IMR-90 (cell line): ENCODE measurements around the gene ANKRD65. TPM values are rescaled to one million over a fixed set of nuclear protein-coding genes. Genes with fewer than 3 reads are reported as not detected.

Source experiments
- ATAC-seq: fragments of 200-7000 bp; cut with Tn5 transposase; 2 replicates; pipeline ENCODE4 v1.9.1; 2020; ENCODE audit warnings: low read depth, mild to moderate bottlenecking, moderate library complexity
- BruUV-seq: library from RNA; stranded (reverse); fragments of 400-500 nt; replicated peaks from 2 replicates; lab custom pipeline; 2021; lab: Mats Ljungman, UMichigan
- CTCF ChIA-PET: fragments of 300-600 bp; formaldehyde crosslinking; extraction: SDS; loops from one replicate; lab custom pipeline; 2021; ENCODE audit warnings: antibody characterized with exemption; lab: Yijun Ruan, JAX
- POLR2A ChIA-PET: fragments of 300-600 bp; sonication (Branson Sonifier 250); formaldehyde crosslinking; loops from one replicate; lab custom pipeline; 2022; ENCODE audit warnings: antibody characterized with exemption; ENCODE audit not compliant: unreplicated experiment; lab: Charles Lee
- DNase-seq: peaks from one replicate; pipeline ENCODE4 v3.0.0; 2013
- H2AFZ ChIP-seq: replicated peaks from 2 replicates; pipeline ENCODE3; 2013; ENCODE audit warnings: low read length, mild to moderate bottlenecking; ENCODE audit not compliant: poor library complexity
- H2AK5ac ChIP-seq: 2 replicates; pipeline ENCODE4 v1.6.1; 2013; ENCODE audit warnings: low read depth, low read length, inconsistent platforms
- H2AK9ac ChIP-seq: replicated peaks from 2 replicates; pipeline ENCODE3; 2013; ENCODE audit warnings: mild to moderate bottlenecking, low read depth, low read length, moderate library complexity; ENCODE audit not compliant: poor library complexity
- H2BK120ac ChIP-seq: 2 replicates; pipeline ENCODE4 v1.6.1; 2013; ENCODE audit warnings: low read depth, low read length, inconsistent platforms
- H2BK15ac ChIP-seq: 3 replicates; pipeline ENCODE4 v1.6.1; 2013; ENCODE audit warnings: low read depth, low read length, inconsistent platforms
- H2BK20ac ChIP-seq: 2 replicates; pipeline ENCODE4 v1.6.1; 2013; ENCODE audit warnings: low read depth, mild to moderate bottlenecking, inconsistent platforms, low read length, moderate library complexity
- H2BK5ac ChIP-seq: 2 replicates; pipeline ENCODE4 v1.6.1; 2013; ENCODE audit warnings: mild to moderate bottlenecking, low read depth, low read length, inconsistent platforms; ENCODE audit not compliant: poor library complexity, severe bottlenecking
- H3K14ac ChIP-seq: replicated peaks from 2 replicates; pipeline ENCODE4 v1.6.1; 2013; ENCODE audit warnings: low read depth, low read length, inconsistent platforms
- H3K18ac ChIP-seq: 2 replicates; pipeline ENCODE4 v1.6.1; 2013; ENCODE audit warnings: low read depth, low read length, control low read depth
- H3K23ac ChIP-seq: 2 replicates; pipeline ENCODE4 v1.6.1; 2013; ENCODE audit warnings: low read depth, low read length, inconsistent platforms
- H3K27ac ChIP-seq: 2 replicates; pipeline ENCODE4 v1.5.1; 2013; ENCODE audit warnings: mild to moderate bottlenecking, control low read depth, low read length; ENCODE audit not compliant: insufficient read depth
- H3K27me3 ChIP-seq: 2 replicates; pipeline ENCODE4 v1.6.1; 2013; ENCODE audit warnings: low read length; ENCODE audit not compliant: control insufficient read depth, insufficient read depth
- H3K36me3 ChIP-seq: 2 replicates; pipeline ENCODE4 v1.6.1; 2013; ENCODE audit warnings: low read length, mixed read lengths; ENCODE audit not compliant: control insufficient read depth, insufficient read depth
- H3K4ac ChIP-seq: 2 replicates; pipeline ENCODE4 v1.6.1; 2013; ENCODE audit warnings: low read depth, low read length, inconsistent platforms
- H3K4me1 ChIP-seq: 2 replicates; pipeline ENCODE4 v1.6.1; 2013; ENCODE audit warnings: low read length, mixed read lengths; ENCODE audit not compliant: control insufficient read depth, insufficient read depth
- H3K4me2 ChIP-seq: 2 replicates; pipeline ENCODE4 v1.6.1; 2013; ENCODE audit warnings: low read depth, mild to moderate bottlenecking, control low read depth, low read length, moderate library complexity
- H3K4me3 ChIP-seq: 2 replicates; pipeline ENCODE4 v1.5.1; 2013; ENCODE audit warnings: low read depth, mild to moderate bottlenecking, control low read depth, low read length, moderate library complexity; ENCODE audit not compliant: insufficient read depth
- H3K56ac ChIP-seq: 2 replicates; pipeline ENCODE4 v1.6.1; 2013; ENCODE audit warnings: low read length, inconsistent platforms; ENCODE audit not compliant: insufficient read depth; ENCODE audit errors: extremely low read depth
- H3K79me1 ChIP-seq, 2 experiments: 2 replicates each; pipeline ENCODE4 v1.6.1; 2013; ENCODE audit warnings: low read length in 2 of 2, inconsistent platforms in 1 of 2, low read depth in 1 of 2
- H3K9ac ChIP-seq: 2 replicates; pipeline ENCODE4 v1.6.1; 2013; ENCODE audit warnings: low read depth, low read length, control low read depth
- H3K9me1 ChIP-seq: 2 replicates; pipeline ENCODE4 v1.6.1; 2013; ENCODE audit warnings: low read length, inconsistent platforms; ENCODE audit not compliant: insufficient read depth
- H3K9me3 ChIP-seq: 2 replicates; pipeline ENCODE4 v1.6.1; 2013; ENCODE audit warnings: low read length; ENCODE audit not compliant: control insufficient read depth, insufficient read depth
- H4K20me1 ChIP-seq: 2 replicates; pipeline ENCODE4 v1.6.1; 2013; ENCODE audit warnings: low read length, inconsistent platforms; ENCODE audit not compliant: insufficient read depth
- H4K5ac ChIP-seq: 2 replicates; pipeline ENCODE4 v1.6.1; 2013; ENCODE audit warnings: mild to moderate bottlenecking, low read depth, low read length, control low read depth
- H4K8ac ChIP-seq, 2 experiments: 2 replicates each; pipeline ENCODE4 v1.6.1; 2013; ENCODE audit warnings: low read depth in 2 of 2, low read length in 2 of 2, control low read depth in 1 of 2, inconsistent platforms in 1 of 2
- H4K91ac ChIP-seq: 2 replicates; pipeline ENCODE4 v1.6.1; 2013; ENCODE audit warnings: low read depth, low read length, inconsistent platforms; ENCODE audit not compliant: insufficient read depth
- BHLHE40 ChIP-seq: fragments of 150-350 bp; IDR thresholded peaks from 2 replicates; pipeline ENCODE4 v1.6.1; 2016; ENCODE audit warnings: mild to moderate bottlenecking, low read depth, low read length
- CHD1 ChIP-seq: IDR thresholded peaks from 2 replicates; pipeline ENCODE4 v1.6.1; 2012; ENCODE audit warnings: low read depth, low read length, improper control_type of control experiment
- ELK1 ChIP-seq: fragments of 150-350 bp; IDR thresholded peaks from 2 replicates; pipeline ENCODE4 v1.6.1; 2016; ENCODE audit warnings: low read depth, mild to moderate bottlenecking, low read length, moderate library complexity, borderline replicate concordance
- MAFK ChIP-seq: IDR thresholded peaks from 2 replicates; pipeline ENCODE4 v1.6.1; 2012; ENCODE audit warnings: low read depth, low read length, improper control_type of control experiment
- MAZ ChIP-seq: IDR thresholded peaks from 2 replicates; pipeline ENCODE4 v1.6.1; 2012; ENCODE audit warnings: low read depth, mild to moderate bottlenecking, low read length, improper control_type of control experiment, moderate library complexity, borderline replicate concordance
- POLR2A ChIP-seq: IDR thresholded peaks from 2 replicates; pipeline ENCODE4 v1.6.1; 2012; ENCODE audit warnings: mild to moderate bottlenecking, low read depth, low read length
- RAD21 ChIP-seq: IDR thresholded peaks from 2 replicates; pipeline ENCODE4 v1.6.1; 2012; ENCODE audit warnings: low read length, improper control_type of control experiment
- RFX5 ChIP-seq: IDR thresholded peaks from 2 replicates; pipeline ENCODE4 v1.8.0; 2012; ENCODE audit warnings: low read depth, mild to moderate bottlenecking, low read length, moderate library complexity
- USF2 ChIP-seq: fragments of 150-350 bp; IDR thresholded peaks from 2 replicates; pipeline ENCODE4 v1.6.1; 2017; ENCODE audit warnings: mild to moderate bottlenecking, antibody characterized with exemption, low read length, low read depth
- WGBS, 2 experiments: methylation state at CpG; one replicate each; pipeline versions ENCODE4 v1.1.5 to v1.1.7; 2013; ENCODE audit warnings: missing lambda C conversion rate in 2 of 2; ENCODE audit not compliant: insufficient read length in 1 of 2; ENCODE audit errors: extremely low coverage in 2 of 2; 5-methylcytosine and 5-hydroxymethylcytosine counted together
- dilution Hi-C: fragments of 300-500 bp; cut with HindIII; formaldehyde crosslinking; loops from one replicate; pipeline ENCODE4 v1.14.3; 2018; ENCODE audit warnings: low sequenced_read_pairs; ENCODE audit not compliant: unreplicated experiment
- in situ Hi-C: fragments of 300-500 bp; cut with MboI; formaldehyde crosslinking; loops from 3 replicates; pipeline ENCODE4 v1.14.3; 2019; ENCODE audit warnings: low sequenced_read_pairs, inconsistent platforms, mixed read lengths
- intact Hi-C: fragments of 100-400 bp; cut with micrococcal nuclease; formaldehyde crosslinking; loops from 2 replicates; pipeline ENCODE4 v1.10.0; 2022
- polyA plus RNA-seq, 3 experiments: library from polyadenylated mRNA; depleted of rRNA; stranded (reverse); fragments of >200 nt; gene quantifications; 2 replicates each; pipeline ENCODE4 v1.2.3, GENCODE V29; 2012; ENCODE audit warnings: low replicate concordance in 1 of 3
- total RNA-seq: library from RNA; depleted of rRNA; stranded (reverse); fragments of >200 nt; gene quantifications from 2 replicates; pipeline ENCODE4 v1.2.3, GENCODE V29; 2012

The ANKRD65 gene
- total and polyA plus RNA-seq, 2 of the 4 experiments (the other 2 are of a cell fraction): 0.09 TPM; not detected in 1

GRCh38 chr1:1419363-1419812 lies 1.7 kb downstream of the ANKRD65 start:
- no peaks in the 10 kb centered on the region for H3K36me3 ChIP-seq
- no peak overlapping the region for H3K4me3 ChIP-seq
- no peak overlapping the region for H2BK20ac ChIP-seq
- no peaks in the 10 kb centered on the region for H3K9me3 ChIP-seq
- no peaks in the 10 kb centered on the region for H3K79me1 ChIP-seq
- H3K27ac ChIP-seq: no peak overlapping the region
- no TSS peak for BruUV-seq
- ATAC-seq: no peak
- H3K18ac ChIP-seq: no peak overlapping the region
- no peak overlapping the region for H3K9ac ChIP-seq
- no peaks in the 10 kb centered on the region for H3K27me3 ChIP-seq
- no peak for DNase-seq
- in situ Hi-C loops (no loop called here), dilution Hi-C loops (no loop called here), intact Hi-C loops (no loop called here)
- peak overlapping the region; percentile 86 for H2AFZ ChIP-seq
- H3K4ac ChIP-seq: no peak overlapping the region
- no peak overlapping the region for H3K23ac ChIP-seq
- H2BK5ac ChIP-seq: no peak overlapping the region
- no peaks in the 10 kb centered on the region for H4K20me1 ChIP-seq
- peaks cover 3% of the 10 kb centered on the region; the same call in 1 of the 2 replicates for H3K4me1 ChIP-seq
- no peaks in the 10 kb centered on the region for H3K9me1 ChIP-seq
- H2AK9ac ChIP-seq: no peak overlapping the region
- no peak overlapping the region for H2BK15ac ChIP-seq
- no peak overlapping the region for H3K4me2 ChIP-seq
- H3K56ac ChIP-seq: no peak overlapping the region
- no peak overlapping the region for H4K8ac ChIP-seq
- no peak overlapping the region for H3K14ac ChIP-seq
- no peak overlapping the region for H4K5ac ChIP-seq
- no peak overlapping the region for H4K91ac ChIP-seq
- POLR2A ChIA-PET: no interaction called here
- CTCF ChIA-PET: no interaction called here
- TF ChIP-seq BHLHE40 (no peak), POLR2A (no peak), CHD1 (no peak), RAD21 (no peak), RFX5 (no peak), MAZ (no peak), ELK1 (no peak), MAFK (no peak), USF2 (no peak)
- no peak overlapping the region for H2AK5ac ChIP-seq
- no peak overlapping the region for H2BK120ac ChIP-seq
- 91% methylated on average over 10 of the region's 21 CpGs; no CpG with 5 or more reads in 1 of the 2 experiments for WGBS, 2 experiments
